Measurements from ENCODE around the gene DHX9. TPM values are rescaled to one million over a fixed set of nuclear protein-coding genes. Genes with fewer than 3 reads are reported as not detected.
"Not testable (repeated sequence)": the region's sequence is repeated elsewhere in the genome, so short reads cannot be mapped to it uniquely, and the experiment has no call there.

DHX9 gene
- total RNA-seq, 1 donor from 2014 or later: 239 TPM

- intact Hi-C loops (cut with micrococcal nuclease): loop anchor here (10.0 kb wide), 1 partner anchor 668 kb away; no protein-coding TSS in a partner anchor
Measured at GRCh38 chr1:182886985-182887384, 47.8 kb downstream of the DHX9 start.

GRCh38 chr1:182888736-182889531 lies 49.8 kb downstream of the DHX9 start:
- intact Hi-C loops (cut with micrococcal nuclease): loop anchor here (10.0 kb wide), 1 partner anchor 666 kb away; no protein-coding TSS in a partner anchor

GRCh38 chr1:182889997-182890396 lies 50.9 kb downstream of the DHX9 start:
- intact Hi-C loops (cut with micrococcal nuclease): loop anchor here (10.0 kb wide), 1 partner anchor 665 kb away; no protein-coding TSS in a partner anchor

GRCh38 chr1:182890927-182891610 lies 51.9 kb downstream of the DHX9 start:
- intact Hi-C loops (cut with micrococcal nuclease): no loop called here

- intact Hi-C loops (cut with micrococcal nuclease): no loop called here
Measured at GRCh38 chr1:182897696-182898095, 58.5 kb downstream of the DHX9 start.

GRCh38 chr1:182901946-182902345 lies 62.8 kb downstream of the DHX9 start:
- intact Hi-C loops (cut with micrococcal nuclease): not testable (repeated sequence)

GRCh38 chr1:182905321-182905720 lies 66.2 kb downstream of the DHX9 start:
- intact Hi-C loops (cut with micrococcal nuclease): no loop called here

- intact Hi-C loops (cut with micrococcal nuclease): no loop called here
Measured at GRCh38 chr1:182909578-182909977, 70.4 kb downstream of the DHX9 start.

GRCh38 chr1:182910143-182910542 lies 71.0 kb downstream of the DHX9 start:
- intact Hi-C loops (cut with micrococcal nuclease): no loop called here

- intact Hi-C loops (cut with micrococcal nuclease): no loop called here
Measured at GRCh38 chr1:182913401-182913800, 74.3 kb downstream of the DHX9 start.

- intact Hi-C loops (cut with micrococcal nuclease): no loop called here
Measured at GRCh38 chr1:182917378-182917777, 78.2 kb downstream of the DHX9 start.

GRCh38 chr1:182925661-182926060 lies 86.5 kb downstream of the DHX9 start:
- intact Hi-C loops (cut with micrococcal nuclease): no loop called here

GRCh38 chr1:182927693-182928433 lies 88.7 kb downstream of the DHX9 start:
- intact Hi-C loops (cut with micrococcal nuclease): no loop called here

GRCh38 chr1:182930985-182931384 lies 91.8 kb downstream of the DHX9 start:
- intact Hi-C loops (cut with micrococcal nuclease): no loop called here

- intact Hi-C loops (cut with micrococcal nuclease): no loop called here
Measured at GRCh38 chr1:182935716-182936115, 96.6 kb downstream of the DHX9 start.

Other genes with a start within 250 kb of the DHX9 start
- gene RGS16, start 235.0 kb upstream of the DHX9 start, total RNA-seq: 35.7 and 37.8 TPM in 2 replicates
- 0.17 TPM in 1 of 2 replicates, not detected in the other for gene RGS8, start 154.8 kb upstream of the DHX9 start, total RNA-seq
- 2.6 and 4.4 TPM in 2 replicates for gene NPL, start 49.6 kb upstream of the DHX9 start, total RNA-seq
- not detected in 2 replicates for gene SHCBP1L, start 113.8 kb downstream of the DHX9 start, total RNA-seq
- 0.37 and 0.51 TPM in 2 replicates for gene LAMC1, start 184.1 kb downstream of the DHX9 start, total RNA-seq